Fibroblast of pulmonary artery (primary cell): ENCODE results near the gene UGT1A7.

ENCODE experiments used
- DNase-seq: peaks from one replicate; pipeline ENCODE4 v3.0.0-alpha.2; 2010; ENCODE audit warnings: low read depth
- H3K4me3 ChIP-seq: replicated peaks from 2 replicates; pipeline ENCODE4 v1.5.1; 2011; ENCODE audit warnings: low read depth, mild to moderate bottlenecking, control low read depth, low read length, moderate library complexity
- CTCF ChIP-seq: IDR thresholded peaks from 2 replicates; pipeline ENCODE4 v1.5.1; 2011; ENCODE audit warnings: mild to moderate bottlenecking, control low read depth, low read length, inconsistent platforms; ENCODE audit errors: missing control alignments

UGT1A7 gene

DNA sequence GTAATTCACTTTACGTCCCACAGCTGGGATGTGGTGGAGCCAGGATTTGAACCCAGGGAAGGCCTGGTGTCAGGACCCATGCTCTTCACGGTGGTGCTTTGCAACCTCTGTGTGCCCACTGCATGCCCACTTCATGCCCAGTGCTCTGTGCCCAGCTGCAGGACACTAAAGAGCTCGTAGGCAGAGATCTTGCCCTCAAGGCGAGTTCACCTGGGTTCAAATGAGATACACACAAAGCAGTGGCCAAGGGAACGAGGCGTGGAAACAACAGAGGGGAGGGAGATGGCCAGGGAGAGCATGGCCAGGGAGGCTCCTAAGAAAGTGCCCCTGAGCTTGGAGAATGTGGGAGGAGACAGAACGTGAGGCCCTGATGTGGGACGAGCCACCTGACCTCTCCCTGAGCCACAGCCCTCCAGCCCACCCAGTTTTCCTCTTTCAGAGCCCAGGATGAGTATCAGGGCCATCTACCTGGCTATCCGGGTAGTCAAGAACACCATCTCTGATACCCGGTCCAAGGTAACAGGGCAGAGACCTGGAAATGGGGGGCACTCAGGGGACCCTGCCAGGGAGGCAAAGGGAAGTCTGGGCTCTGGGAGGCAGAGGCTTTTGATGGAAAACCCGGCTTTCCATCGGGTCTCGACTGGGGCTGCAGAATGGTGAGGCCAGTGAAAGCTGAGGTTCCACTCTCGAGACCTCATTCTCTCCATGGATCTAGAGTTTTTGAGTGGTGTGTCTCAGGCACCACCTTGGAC is 116.8 kb downstream of the UGT1A7 start:
- no peak for TF ChIP-seq CTCF
- DNase-seq, result no peak
- H3K4me3 ChIP-seq, result no peak overlapping the region

DNA sequence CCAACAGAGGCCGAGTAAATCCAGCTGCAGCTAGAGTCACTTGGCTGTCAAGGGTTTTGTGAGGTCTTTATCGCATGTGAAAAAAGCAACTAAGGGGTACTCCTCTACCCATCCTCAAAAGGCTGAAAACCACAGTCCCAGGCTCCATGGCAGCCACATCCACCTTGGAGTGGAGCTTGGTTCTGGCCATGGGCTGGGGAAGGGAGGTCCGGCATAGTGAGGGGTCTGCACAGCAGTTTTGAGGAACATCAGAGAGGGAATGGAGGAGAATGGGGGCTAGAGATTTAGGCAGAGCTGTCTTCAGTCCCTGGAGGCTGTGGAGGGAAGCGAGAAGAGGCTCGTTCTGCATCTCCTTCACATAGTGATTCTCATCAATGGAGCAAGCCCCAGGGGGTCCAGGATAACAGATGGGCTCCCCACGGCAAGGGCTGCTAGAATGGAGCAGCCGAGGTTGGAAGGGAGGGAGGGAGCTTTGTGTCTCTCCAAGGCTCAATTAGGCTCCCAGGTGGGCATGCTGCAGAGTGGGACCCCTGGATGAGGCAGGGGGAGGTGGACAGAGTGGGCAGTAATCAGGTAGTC is 117.5 kb downstream of the UGT1A7 start:
- DNase-seq, result no peak
- no peak for TF ChIP-seq CTCF

DNA sequence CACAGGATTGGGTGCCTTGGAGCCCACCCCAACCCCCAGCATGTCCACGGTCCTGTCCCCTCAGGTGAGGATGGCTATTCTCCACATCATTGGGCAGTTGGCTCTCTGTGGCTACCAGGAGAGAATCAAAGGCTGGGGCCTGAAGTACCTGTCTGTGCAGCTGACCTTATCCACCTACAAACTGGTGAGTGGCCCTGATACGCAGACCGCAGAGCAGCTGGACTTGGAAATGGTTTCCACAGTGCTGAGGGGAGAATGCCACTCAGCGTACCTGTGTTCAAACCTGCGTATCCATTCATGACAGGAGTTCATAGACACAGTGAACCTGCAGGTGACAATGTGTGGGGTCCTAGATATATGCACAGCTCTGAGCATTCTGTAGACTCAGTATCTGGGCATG is 118.0 kb downstream of the UGT1A7 start:
- no peak for DNase-seq
- H3K4me3 ChIP-seq, result no peak overlapping the region
- TF ChIP-seq CTCF, result no peak

More for the DNA sequence above, 117.5 kb downstream of the UGT1A7 start:
- no peak overlapping the region for H3K4me3 ChIP-seq

- DNase-seq, result no peak
- TF ChIP-seq CTCF, result no peak
Observed at GRCh38 chr2:233800208-233800607, 118.5 kb downstream of the UGT1A7 start.

GRCh38 chr2:233801357-233802131 is 119.8 kb downstream of the UGT1A7 start:
- no peak for TF ChIP-seq CTCF
- H3K4me3 ChIP-seq, result no peak overlapping the region
- peak; percentile 24 for DNase-seq

More at GRCh38 chr2:233800208-233800607, 118.5 kb downstream of the UGT1A7 start:
- no peak overlapping the region for H3K4me3 ChIP-seq

- DNase-seq, result no peak
- H3K4me3 ChIP-seq, result no peak overlapping the region
- TF ChIP-seq CTCF, result no peak
Observed at GRCh38 chr2:233802132-233802815, 120.6 kb downstream of the UGT1A7 start.
